GM19372 (cell line): ENCODE data around the gene FAM118B.
"Not testable (repeated sequence)": the region's sequence is repeated elsewhere in the genome, so short reads cannot be mapped to it uniquely, and the experiment has no call there.

Experiments used
- ATAC-seq: cut with Tn5 transposase; IDR thresholded peaks from one replicate; pipeline ENCODE4 v1.9.1; 2021; ENCODE audit warnings: mild to moderate bottlenecking, low read depth, moderate library complexity; ENCODE audit not compliant: unreplicated experiment

FAM118B gene

DNA sequence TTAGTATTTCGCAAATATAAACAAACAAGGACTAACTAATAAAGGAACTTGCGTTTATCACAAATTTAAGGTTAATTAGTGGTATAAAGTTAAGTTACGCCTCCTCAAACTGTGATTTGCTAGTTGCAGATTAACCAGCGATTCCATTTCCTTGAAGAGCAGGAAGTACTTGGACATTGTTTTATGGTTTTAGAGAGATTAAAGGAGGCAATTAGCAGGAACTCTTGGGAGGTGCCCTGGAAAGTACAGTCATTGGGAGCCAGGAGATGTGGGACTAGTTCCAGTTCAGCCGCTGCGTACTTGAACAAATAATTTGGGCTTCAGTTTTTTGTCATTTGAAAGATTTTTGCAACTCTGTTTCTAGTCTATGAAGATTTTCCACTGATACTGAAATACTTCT lies 3.3 kb downstream of the FAM118B start:
- no peak for ATAC-seq

DNA sequence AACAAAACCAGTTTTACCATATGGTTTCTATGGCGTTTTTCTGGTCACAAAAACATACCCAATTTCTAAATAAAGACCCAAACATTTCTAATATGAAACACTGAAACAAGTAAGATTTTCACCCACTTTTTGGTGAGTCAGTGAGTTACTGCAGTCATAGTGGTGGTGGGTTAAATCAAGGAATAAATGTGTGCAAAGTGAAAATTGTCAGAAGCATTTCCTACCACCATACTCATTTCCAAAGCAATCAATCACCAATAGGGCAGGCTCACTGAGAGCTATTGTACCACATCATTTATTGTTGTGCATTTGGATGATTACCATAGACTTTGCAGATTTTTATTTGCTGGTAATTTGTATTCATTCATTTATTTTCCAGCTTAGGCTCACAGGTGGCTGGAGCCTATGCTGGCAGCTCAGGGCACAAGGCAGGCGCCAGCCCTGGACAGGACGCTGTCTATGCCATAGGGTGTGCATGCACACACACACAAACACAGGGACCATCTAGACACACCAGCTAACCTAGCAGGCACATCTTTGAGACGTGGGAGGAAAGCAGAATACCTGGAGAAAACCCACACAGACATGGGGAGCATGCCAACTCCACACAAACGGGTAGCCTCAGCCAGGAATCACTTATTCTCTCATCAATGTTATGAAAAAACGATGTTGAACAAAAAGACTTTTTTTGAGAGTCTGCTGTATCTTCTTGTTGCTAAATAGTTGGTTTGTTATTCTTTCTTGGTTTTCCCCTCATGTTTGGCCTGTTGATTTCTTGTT lies 5.1 kb downstream of the FAM118B start:
- ATAC-seq = no peak

DNA sequence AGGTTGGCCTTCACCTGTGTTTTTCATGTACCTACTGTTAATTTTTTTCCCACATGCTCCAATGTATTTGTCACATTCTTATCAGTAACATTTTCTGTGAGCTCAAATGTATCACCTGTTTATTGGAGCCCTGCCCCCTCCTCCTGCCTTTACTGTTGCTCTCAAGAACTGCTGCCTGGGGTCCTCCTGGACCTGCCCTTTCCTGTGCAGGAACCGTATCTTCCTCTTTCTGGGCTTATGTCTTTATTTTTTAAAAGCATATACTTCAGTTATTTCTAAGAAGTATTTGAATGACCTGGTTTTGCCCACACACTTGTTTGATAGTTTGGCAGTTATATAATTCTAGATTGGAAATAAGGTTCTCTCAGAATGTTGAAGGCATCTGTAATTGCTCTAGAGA lies 5.9 kb downstream of the FAM118B start:
- no peak for ATAC-seq

DNA sequence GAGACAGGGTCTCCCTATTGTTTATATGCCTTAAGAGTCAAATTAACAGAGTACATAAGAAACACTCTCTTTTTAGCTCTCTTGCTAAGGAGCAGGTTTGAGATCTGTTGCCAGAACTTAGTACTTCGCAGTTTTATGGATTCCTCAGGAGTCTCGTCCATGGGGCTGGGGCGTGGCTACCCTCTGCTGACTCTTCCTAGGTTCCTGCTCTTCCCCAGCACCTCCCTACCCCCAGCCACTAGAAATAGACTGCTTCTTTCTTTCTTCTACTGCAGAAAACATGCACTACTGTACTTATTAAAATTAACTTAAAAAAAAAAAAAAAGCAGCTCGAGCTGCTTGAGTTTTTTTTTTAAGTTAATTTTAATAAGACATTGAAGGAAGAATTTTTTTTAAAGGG lies 8.0 kb downstream of the FAM118B start:
- ATAC-seq = no peak

DNA sequence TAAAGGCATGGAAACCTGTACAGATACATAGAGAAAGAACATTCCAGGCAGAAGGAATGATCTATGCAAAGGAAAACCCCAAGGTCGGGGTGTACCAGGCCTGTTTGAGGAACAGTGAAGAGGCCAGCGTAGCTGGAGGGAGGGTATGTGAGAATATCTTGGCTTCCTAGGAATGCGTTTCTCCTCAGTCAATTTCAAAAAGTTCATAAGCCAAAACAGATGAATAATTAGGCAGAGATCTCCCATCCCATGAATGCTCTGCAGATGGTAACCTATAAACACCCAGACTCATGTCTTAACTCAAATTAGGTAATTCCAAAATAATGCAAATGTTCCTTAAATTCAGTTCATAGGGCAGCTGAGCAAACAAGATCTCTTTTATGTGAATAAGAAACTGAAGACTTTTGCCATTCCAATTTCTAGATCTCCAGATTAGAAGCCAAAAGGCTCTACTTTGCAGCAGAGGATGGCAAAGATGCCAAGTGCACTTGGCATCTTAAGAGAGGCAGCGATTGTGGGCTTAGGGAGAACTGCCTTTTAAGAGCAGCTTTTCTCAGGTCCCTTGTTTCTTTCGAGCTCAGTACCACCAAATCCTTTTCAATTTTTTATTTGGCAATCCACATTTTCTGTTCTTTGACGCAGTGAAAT lies 13.2 kb downstream of the FAM118B start:
- ATAC-seq = no peak

DNA sequence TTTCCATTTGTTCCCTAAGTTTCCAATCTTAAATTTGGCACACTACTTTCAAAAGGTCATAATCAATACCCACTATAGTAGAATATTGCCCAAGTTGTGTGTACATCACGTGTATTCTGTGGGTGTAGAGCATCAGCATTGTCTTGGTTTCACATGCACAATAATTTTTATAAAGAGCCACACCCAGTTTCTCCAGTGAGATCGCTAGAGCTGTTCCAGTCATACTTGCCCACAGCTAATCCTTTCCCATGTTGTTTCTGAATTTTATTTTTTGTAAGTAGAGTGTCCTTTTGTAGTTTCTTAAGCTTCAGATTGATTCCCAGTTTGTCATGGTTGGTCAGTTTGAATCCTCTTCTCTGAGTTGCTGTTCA lies 13.7 kb downstream of the FAM118B start:
- no peak for ATAC-seq

DNA sequence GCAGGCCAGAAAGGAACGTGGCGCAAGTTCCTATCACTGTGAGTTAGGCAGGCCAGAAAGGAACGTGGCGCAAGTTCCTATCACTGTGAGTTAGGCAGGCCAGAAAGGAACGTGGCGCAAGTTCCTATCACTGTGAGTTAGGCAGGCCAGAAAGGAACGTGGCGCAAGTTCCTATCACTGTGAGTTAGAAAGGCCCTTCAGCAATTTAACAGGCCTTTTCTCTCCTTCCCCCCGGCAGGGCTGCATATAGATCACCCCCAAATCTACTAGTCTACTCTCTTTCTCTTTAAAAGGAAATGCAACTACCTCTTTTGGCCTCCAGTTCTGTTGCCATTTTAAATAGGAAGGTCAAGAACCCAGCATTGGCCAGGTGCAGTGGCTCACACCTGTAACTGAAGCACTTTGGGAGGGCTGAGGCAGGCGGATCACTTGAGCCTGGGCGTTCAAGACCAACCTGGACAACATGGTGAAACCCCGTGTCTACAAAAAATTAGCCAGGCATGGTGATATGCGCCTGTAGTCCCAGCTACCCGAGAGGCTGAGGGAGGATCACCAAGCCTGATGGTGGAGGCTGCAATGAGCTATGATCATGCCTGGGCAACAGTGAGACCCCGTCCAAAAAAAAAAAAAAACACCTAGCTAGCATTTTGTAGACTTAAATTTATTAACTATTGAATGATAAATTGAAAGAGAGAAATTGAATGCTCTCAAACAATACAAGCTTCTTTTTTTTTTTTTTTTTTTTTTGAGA lies 14.9 kb downstream of the FAM118B start:
- ATAC-seq = no peak

DNA sequence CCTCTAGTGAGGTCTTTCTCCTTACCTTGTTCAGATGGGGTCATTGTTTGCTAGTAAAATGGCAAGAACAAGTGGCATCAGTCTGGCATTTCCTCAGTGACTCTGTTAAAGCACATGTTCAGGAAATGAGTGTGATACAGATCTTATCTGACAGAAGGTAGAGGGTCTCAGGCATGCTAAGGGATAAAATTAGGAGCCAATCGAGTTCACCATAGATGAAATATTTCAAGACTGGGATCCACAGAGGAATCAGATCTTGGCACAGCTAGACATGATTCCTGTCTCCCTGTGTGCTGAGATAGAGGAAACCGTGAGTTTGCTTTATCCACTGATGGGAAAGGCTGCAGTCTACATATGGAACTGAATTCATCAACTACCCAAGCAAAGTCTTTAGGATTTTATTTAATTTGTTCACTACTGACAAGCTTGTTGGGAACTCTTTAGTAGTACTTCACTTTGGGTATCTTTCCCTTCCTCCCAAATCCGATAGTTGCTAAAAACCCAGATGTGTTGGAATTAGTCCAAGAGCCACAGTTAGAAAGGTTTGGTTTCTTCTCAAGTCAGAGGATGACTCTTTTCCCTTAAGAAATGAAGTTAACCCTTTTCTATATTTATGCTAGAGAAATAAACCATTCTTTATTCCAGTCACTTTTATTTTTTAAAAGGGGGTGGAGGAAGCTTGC lies 18.4 kb downstream of the FAM118B start:
- ATAC-seq = no peak

DNA sequence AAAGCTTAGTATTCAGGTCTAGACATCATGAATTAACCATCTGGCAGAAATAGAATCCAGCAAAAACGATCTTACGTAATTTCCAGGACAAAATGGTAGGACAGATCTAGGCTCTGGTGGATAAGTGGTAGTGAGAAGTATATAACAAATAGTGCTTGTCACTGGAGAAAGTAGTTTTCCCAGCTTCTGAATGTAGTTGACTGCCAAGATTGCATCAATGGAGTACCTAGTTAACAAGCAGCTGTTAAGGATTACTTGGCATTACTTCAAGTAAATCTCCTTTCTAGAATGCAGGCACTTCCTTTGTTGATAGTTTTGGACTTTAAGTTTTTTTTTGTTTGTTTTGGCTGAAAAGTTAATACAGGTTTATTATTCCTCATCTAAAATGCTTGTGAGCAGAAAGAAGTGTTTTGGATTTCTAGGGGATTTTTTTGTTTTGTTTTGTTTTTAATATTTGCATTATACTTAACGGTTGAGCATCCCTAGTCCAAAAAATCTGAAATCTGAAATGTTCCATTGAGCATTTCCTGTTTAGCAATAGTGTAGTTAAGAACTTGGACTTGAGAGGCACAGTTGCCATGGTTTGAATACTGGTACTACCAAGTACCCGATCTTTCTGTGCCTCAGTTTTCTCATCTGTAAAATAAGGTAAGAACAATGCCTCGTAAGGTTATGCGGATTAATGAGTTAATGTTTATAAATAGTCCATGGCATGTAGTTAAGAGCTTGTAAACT lies 20.3 kb downstream of the FAM118B start:
- ATAC-seq = no peak

DNA sequence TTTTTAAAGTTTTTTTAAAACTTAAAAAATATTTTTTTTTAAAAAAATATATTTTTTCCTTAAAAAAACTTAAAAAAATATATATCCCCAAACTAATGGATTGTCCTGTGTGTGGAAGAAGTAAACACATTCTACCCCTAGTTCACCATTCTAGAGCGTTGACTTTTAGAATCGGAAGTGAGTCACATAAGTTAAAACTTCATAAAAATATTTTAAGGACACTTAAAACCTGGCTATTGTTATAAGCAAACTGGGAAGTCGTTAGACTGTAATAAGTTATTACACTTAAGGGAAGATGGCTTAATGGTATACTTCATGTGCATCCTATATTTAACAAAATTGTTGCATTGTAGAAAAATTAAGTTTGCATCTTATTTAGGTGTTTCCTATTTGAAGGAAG lies 21.1 kb downstream of the FAM118B start:
- no peak for ATAC-seq

DNA sequence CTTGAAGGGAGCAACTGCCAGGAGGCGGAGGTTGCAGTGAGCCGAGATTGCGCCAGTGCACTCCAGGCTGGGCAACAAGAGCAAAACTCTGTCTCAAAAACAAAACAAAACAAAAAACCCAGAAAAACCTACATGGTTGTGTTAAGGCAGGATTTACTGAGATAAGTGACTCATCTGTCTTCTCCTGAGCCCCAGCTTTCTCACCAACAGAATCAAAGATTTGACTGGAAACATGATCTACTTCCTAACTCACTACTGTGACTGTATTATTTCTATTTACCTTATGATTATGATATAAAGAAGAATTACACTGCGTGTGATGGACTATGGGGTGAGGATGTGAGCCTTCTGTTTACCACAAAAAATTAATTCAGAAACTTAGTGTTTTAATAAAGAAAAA lies 21.8 kb downstream of the FAM118B start:
- no peak for ATAC-seq

DNA sequence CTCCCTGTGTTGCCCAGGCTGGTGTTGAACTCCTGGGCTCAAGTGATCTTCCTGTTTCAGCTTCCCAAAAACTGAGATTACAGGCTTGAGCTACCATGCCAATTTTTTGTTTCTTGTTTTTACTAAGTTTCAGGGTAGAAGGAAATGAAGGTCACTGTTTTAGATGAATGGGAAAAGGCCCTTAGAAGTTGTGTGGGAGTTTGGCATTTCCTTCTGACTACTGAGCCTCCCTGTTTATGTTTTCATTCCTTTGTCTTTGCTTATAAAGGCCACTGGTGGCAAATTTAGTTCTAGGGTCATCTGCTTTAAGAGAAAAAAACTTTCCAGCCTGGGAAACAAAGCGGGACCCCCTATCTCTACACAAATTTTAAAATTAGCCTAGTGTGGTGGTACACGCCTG lies 35.1 kb downstream of the FAM118B start:
- ATAC-seq = no peak

DNA sequence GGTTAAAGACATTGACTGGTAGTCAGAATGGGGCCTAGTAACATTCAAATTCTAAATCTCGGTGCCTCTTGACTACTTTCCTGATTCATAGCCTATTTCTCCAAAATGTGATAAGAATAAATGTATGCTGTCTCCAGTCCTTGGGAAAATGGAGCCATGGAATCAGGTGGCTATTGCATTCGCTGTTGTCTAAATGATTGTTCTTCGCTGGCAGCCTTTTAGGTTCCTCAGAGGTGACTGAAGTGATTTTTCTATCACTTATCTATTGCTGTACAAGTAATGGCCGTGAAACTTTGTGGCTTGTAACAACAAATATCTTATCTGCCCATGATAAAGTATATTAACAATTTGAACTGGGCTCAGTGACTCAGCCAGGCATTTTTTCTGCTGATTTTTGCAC lies 41.7 kb downstream of the FAM118B start:
- ATAC-seq = no peak

DNA sequence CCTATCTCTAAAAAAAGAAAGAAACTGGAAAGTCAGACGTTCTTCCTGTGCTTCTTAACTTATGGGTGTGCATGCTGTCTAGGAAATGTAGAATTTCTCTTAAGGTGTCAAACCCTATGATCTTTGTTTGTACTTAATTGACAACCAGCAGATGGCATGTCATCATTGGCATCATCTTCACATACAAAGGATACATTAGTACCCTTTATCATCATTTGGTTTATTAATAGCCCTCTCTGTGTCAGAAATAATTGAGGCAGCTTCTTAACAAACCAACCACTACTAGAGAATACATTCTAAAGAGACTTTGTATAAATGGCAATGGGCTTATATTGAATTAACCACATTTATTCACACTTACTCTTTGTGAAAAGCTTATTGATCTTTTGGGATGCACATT lies 43.2 kb downstream of the FAM118B start:
- ATAC-seq = no peak

DNA sequence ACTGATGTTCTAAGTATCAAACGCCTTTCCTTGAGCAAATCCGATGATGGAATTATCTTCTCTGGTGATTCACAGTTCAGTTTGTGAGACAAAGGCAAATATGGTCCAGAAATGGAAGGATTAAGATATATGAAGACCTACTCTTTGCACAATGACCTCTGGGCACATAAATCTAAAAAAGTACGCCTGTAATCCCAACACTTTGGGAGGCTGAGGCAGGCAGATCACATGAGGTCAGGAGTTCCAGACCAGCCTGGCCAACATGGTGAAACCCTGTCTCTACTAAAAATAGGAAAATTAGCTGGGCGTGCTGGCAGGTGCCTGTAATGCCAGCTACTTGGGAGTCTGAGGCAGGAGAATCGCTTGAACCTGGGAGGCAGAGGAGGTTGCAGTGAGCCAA lies 43.9 kb downstream of the FAM118B start:
- not testable (repeated sequence) for ATAC-seq

DNA sequence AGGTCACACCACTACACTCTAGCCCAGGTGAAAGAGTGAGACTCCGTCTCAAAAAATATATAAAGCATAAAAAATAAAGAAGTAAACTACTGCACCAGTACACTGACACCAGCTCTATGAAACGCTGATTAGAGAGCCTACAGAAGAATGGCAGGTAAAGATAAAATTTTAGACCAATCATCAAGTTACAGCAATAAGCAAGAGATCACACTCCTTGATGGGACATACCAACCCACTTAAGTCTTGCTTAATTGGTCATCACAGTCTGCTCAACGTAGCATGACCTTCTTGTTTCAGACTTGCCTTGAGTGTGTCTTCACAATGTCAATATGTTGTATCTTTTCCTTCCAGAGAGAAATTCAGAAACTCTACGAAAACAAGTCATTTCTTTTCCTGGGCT lies 44.6 kb downstream of the FAM118B start:
- ATAC-seq = no peak

DNA sequence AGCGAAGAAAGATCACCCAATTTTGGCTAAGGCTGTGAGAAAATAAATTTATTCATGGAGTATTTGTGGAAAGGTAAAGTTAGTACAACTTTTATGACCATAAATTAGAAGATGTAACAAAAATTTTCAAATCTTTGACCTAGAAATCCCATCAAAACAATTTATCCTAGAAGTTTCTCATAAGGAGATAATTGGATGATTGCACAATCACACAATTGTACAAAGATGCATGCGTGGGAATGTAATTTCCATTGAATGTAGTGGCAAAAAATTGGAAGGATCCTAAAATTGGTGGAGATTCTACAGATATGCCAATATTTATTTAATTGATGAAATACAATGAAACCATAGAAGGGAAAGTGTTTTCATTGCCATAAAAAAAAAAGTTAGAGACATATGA lies 45.6 kb downstream of the FAM118B start:
- no peak for ATAC-seq

DNA sequence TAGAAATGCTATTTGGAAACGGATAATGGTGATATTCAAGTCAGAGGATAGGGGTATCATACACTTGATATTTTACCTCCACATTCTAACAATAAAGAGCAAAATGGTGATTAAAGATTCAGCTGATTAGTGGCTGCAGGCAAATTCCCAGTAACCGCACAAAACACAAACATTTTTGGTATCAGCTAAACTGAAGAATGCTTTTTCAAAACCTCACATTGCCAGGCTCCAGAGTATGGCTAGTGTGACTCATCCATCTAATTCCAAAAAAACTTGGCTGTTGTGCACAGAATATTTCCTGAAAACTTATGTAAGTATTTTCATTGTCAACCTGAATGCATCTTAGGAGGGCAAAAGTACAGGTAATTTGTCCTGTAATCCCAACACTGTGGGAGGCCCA lies 46.2 kb downstream of the FAM118B start:
- no peak for ATAC-seq

DNA sequence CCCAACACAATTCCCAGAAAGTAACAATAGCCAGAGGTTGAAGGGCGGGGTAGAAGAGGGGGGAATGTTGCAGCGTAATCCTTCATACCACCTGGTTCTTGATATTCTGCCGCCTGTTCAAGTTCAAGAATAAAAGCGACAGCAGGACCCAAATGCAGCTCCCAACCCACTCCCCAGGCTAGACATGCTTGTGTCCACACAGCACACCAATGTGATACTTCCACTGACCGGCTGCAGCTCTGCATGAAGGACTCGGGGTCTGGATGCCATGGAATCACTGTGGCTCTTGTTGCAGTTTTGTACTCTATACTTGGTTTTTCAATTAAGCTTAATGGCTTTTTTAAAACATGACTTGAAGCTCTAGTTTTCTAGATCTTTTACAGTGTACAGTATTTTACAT lies 50.6 kb downstream of the FAM118B start:
- no peak for ATAC-seq

DNA sequence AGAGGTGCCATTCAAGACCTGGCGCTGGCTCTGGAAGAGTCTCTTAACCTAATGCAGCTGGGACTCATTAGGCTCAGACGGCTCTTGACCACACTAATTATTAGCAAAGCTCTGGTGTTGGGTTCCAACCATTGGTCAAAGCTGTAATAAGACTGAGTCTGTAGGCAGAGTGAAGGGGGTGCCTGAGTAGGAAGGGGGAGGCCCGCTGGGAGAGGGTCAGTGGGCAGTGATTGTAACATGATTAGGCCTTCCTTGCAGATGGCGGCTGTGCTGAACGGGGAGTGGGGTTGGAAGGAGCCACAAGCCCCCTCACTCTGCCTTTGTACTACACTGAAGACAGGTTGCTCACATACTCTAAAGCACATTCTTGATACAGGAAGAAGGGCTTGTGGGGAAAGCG lies 51.9 kb downstream of the FAM118B start:
- ATAC-seq = no peak

DNA sequence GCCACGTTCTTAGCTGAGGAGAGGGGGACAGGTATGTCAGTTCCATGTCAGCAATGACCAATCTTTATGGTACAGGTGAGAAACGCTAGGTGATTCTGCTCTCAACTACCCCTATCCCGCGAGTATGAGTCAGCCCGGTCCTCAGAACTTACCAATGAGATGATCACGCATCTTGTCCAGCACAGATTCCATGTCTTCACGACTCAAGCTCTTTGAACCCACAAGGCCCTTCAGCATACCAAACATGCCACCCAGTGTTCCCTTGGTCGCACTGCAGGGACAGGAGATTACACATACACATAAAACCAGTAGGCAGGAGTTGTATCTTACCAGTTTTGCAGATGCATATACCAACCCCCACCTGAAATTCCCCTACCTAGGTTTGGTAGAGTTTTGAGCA lies 54.2 kb downstream of the FAM118B start:
- no peak for ATAC-seq
